ENCODE results near the gene GALNT14. TPM values are rescaled to one million over a fixed set of nuclear protein-coding genes. Genes with fewer than 3 reads are reported as not detected.

GALNT14 gene
- total RNA-seq, 1 donor from 2014 or later: 6.4 TPM

DNA sequence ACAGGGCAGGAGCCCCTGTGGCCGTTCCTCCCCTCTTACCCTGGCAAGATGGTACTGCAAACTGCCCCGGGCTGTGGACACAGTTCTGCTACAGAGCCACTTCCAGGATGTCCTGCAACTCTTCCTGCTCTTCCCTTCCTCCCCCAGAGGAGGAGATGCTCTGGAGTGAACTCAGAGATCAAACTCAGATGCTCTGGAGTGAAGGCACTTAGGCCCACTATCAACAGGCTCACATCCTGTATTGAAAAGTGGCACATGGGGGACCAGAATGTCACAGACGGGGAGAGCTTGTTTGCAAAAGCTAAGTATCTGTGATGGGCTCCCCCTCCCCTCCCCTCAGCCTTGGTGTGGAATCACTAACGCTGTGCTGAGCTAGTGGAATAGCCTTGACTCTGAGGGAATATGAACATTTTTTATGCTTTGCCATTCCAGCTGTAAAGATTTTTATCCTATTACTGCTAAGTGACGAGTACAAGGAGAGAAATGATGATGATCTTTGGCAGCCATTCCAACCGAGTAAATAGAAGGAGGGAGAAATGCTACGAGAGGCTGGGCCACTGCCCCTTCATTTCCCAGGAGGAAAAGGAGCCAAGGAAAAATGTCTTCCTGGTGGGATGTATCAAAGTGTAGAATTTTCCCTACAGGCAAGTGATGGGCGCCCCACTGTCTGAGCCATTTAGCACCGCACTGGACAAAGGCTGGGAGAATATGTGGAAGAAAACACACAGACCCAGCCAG is 152.6 kb downstream of the GALNT14 start:
- no peak overlapping the region for H3K4me2 ChIP-seq
- H3K4me1 ChIP-seq: peaks cover 16% of the 10 kb centered on the region
- H3K9ac ChIP-seq: no peak overlapping the region
- peaks cover 10% of the 10 kb centered on the region for H3K27me3 Mint-ChIP-seq (ENCODE audit: insufficient read depth, low read depth)
- H3K4me3 ChIP-seq: no peak overlapping the region
- TF ChIP-seq EZH2 (IDR thresholded peaks at IDR 0.05): no peak
- TF ChIP-seq, protein P1, sequence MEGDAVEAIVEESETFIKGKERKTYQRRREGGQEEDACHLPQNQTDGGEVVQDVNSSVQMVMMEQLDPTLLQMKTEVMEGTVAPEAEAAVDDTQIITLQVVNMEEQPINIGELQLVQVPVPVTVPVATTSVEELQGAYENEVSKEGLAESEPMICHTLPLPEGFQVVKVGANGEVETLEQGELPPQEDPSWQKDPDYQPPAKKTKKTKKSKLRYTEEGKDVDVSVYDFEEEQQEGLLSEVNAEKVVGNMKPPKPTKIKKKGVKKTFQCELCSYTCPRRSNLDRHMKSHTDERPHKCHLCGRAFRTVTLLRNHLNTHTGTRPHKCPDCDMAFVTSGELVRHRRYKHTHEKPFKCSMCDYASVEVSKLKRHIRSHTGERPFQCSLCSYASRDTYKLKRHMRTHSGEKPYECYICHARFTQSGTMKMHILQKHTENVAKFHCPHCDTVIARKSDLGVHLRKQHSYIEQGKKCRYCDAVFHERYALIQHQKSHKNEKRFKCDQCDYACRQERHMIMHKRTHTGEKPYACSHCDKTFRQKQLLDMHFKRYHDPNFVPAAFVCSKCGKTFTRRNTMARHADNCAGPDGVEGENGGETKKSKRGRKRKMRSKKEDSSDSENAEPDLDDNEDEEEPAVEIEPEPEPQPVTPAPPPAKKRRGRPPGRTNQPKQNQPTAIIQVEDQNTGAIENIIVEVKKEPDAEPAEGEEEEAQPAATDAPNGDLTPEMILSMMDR (IDR thresholded peaks at IDR 0.05): no peak
- no peak for TF ChIP-seq EZH2phosphoT487 (IDR thresholded peaks at IDR 0.05)
- H3K4me1 Mint-ChIP-seq: peaks cover 19% of the 10 kb centered on the region
- H3K4me3 Mint-ChIP-seq: no peak overlapping the region
- no peaks in the 10 kb centered on the region for H3K27me3 ChIP-seq
- no peak overlapping the region for H3K27ac ChIP-seq
- peaks cover 2% of the 10 kb centered on the region for H3K9me3 Mint-ChIP-seq
- no peaks in the 10 kb centered on the region for H3K9me3 ChIP-seq (ENCODE audit: low read depth)
- no peaks in the 10 kb centered on the region for H3K36me3 Mint-ChIP-seq
- H3K36me3 ChIP-seq: no peaks in the 10 kb centered on the region
- DNase-seq (ENCODE audit: low spot score): no peak
- no peaks in the 10 kb centered on the region for H3K79me2 ChIP-seq (ENCODE audit: low read depth)
- H3K27ac Mint-ChIP-seq: no peak overlapping the region
- no peaks in the 10 kb centered on the region for H4K20me1 ChIP-seq (ENCODE audit: low read depth)
- H2AFZ ChIP-seq (replicated peaks): no peak overlapping the region
- H3F3A ChIP-seq (ENCODE audit: low read depth): peaks cover 3% of the 10 kb centered on the region

DNA sequence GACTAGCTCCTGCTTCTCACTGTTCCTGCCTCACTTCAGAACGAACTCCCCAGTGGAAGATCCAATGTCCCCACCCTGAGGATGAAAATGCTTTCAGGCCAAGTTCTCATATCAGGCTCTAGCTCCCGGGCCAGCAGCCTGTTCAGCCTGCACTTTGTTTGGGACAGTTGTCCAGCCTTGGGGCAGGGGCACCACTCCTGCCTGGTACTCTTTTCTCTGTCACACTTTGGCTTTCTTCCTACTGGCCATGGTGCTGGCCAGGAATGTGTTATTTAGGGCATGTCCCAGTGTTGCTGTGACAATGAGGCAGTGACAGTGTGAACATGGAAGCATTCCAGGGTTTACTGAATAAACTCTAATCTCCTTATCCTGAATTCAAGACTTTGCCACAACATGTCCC is 154.1 kb downstream of the GALNT14 start:
- no peaks in the 10 kb centered on the region for H3K79me2 ChIP-seq (ENCODE audit: low read depth)
- no peaks in the 10 kb centered on the region for H4K20me1 ChIP-seq (ENCODE audit: low read depth)
- H3K4me1 Mint-ChIP-seq: peaks cover 23% of the 10 kb centered on the region
- no peaks in the 10 kb centered on the region for H3K27me3 ChIP-seq
- peaks cover 7% of the 10 kb centered on the region for H3K4me1 ChIP-seq
- peaks cover 10% of the 10 kb centered on the region for H3K27me3 Mint-ChIP-seq (ENCODE audit: insufficient read depth, low read depth)
- no peak overlapping the region for H3K9ac ChIP-seq
- no peak overlapping the region for H2AFZ ChIP-seq (replicated peaks)
- no peaks in the 10 kb centered on the region for H3F3A ChIP-seq (ENCODE audit: low read depth)
- H3K27ac ChIP-seq: no peak overlapping the region
- H3K4me3 Mint-ChIP-seq: no peak overlapping the region
- no peaks in the 10 kb centered on the region for H3K36me3 ChIP-seq
- no peak overlapping the region for H3K27ac Mint-ChIP-seq
- H3K4me3 ChIP-seq: no peak overlapping the region
- no peak overlapping the region for H3K4me2 ChIP-seq
- TF ChIP-seq, protein P1 (IDR thresholded peaks at IDR 0.05): no peak
- TF ChIP-seq EZH2phosphoT487 (IDR thresholded peaks at IDR 0.05) (no peak), EZH2 (IDR thresholded peaks at IDR 0.05) (no peak)
- H3K36me3 Mint-ChIP-seq: no peaks in the 10 kb centered on the region
- no peak for DNase-seq (ENCODE audit: low spot score)
- H3K9me3 Mint-ChIP-seq: peaks cover 2% of the 10 kb centered on the region
- H3K9me3 ChIP-seq (ENCODE audit: low read depth): no peaks in the 10 kb centered on the region

DNA sequence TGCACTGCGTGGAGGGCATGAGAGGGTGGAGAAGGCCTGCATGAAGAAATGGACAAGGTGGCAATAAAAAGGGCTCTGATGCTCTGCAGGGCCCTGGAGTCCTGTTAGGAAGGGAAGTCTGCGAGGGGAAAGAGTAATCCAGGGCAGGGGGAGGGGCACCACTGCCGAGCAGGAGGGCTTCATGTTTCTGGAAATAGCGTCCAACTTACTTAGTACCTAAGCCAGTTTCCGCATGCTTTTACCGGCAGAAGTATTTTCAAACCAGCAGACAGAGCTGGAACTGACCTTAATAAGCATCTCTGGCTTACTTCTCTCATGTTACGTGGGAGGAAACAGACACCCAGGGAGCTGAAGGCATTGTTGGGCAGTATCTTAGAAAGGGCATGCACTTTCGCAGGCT is 156.7 kb downstream of the GALNT14 start:
- Histone ChIP-seq H3F3A (ENCODE audit: low read depth) (no peaks in the 10 kb centered on the region), H3K9me3 (ENCODE audit: low read depth) (no peaks in the 10 kb centered on the region), H4K20me1 (ENCODE audit: low read depth) (no peaks in the 10 kb centered on the region), H3K9ac (no peak overlapping the region), H3K4me3 (no peak overlapping the region), H3K79me2 (ENCODE audit: low read depth) (no peaks in the 10 kb centered on the region), H3K27me3 (no peaks in the 10 kb centered on the region), H3K27ac (no peak overlapping the region), H3K4me1 (peaks cover 7% of the 10 kb centered on the region), H2AFZ (replicated peaks) (peak overlapping the region; percentile 27), H3K4me2 (no peak overlapping the region), H3K36me3 (no peaks in the 10 kb centered on the region)
- TF ChIP-seq EZH2phosphoT487 (IDR thresholded peaks at IDR 0.05) (no peak), EZH2 (IDR thresholded peaks at IDR 0.05) (no peak)
- TF ChIP-seq, protein P1 (IDR thresholded peaks at IDR 0.05): no peak
- H3K4me3 Mint-ChIP-seq: no peak overlapping the region
- DNase-seq (ENCODE audit: low spot score): peak; percentile 26
- H3K27me3 Mint-ChIP-seq (ENCODE audit: insufficient read depth, low read depth): peaks cover 3% of the 10 kb centered on the region
- peaks cover 23% of the 10 kb centered on the region for H3K4me1 Mint-ChIP-seq
- peak overlapping the region; percentile 59 for H3K27ac Mint-ChIP-seq
- no peaks in the 10 kb centered on the region for H3K36me3 Mint-ChIP-seq
- no peaks in the 10 kb centered on the region for H3K9me3 Mint-ChIP-seq
